SU-DHL-6 (cell line): Measurements from ENCODE around the gene LRRC2.

Experiments used
- H2AFZ ChIP-seq: fragments of 200-600 bp; sonication (generic); 2 replicates; pipeline ENCODE4 v1.6.1; 2014; ENCODE audit warnings: low read depth, mild to moderate bottlenecking, moderate library complexity, mixed read lengths, antibody characterized with exemption, low read length; ENCODE audit not compliant: severe bottlenecking
- H3F3A ChIP-seq: fragments of 200-600 bp; shearing (Covaris generic); 2 replicates; pipeline ENCODE4 v1.6.0; 2016; ENCODE audit warnings: antibody characterized with exemption, mild to moderate bottlenecking; ENCODE audit not compliant: insufficient read depth
- H3K27ac ChIP-seq: fragments of 200-600 bp; sonication (generic); 2 replicates; pipeline ENCODE4 v1.5.1; 2016; ENCODE audit warnings: low read depth, mild to moderate bottlenecking, low read length, moderate library complexity, mixed read lengths
- H3K27me3 ChIP-seq: fragments of 200-600 bp; sonication (generic), shearing (Covaris generic); 2 replicates; pipeline ENCODE4 v1.6.0; 2014; ENCODE audit warnings: mild to moderate bottlenecking, low read length
- H3K36me3 ChIP-seq: fragments of 200-600 bp; sonication (generic); 2 replicates; pipeline ENCODE4 v1.6.1; 2014; ENCODE audit warnings: mild to moderate bottlenecking, low read length, mixed read lengths
- H3K4me2 ChIP-seq: fragments of 300-600, 200-600 bp; shearing (Covaris generic), sonication (generic); 2 replicates; pipeline ENCODE4 v1.6.0; 2014; ENCODE audit warnings: low read length, low read depth, mild to moderate bottlenecking; ENCODE audit not compliant: poor library complexity, severe bottlenecking
- H3K4me3 ChIP-seq: fragments of 200-600 bp; sonication (generic); 2 replicates; pipeline ENCODE4 v1.5.1; 2014; ENCODE audit warnings: antibody characterized with exemption, low read length, mild to moderate bottlenecking, mixed read lengths; ENCODE audit not compliant: insufficient read depth, poor library complexity, severe bottlenecking
- H3K79me2 ChIP-seq: fragments of 200-600 bp; sonication (generic); 2 replicates; pipeline ENCODE4 v1.6.1; 2014; ENCODE audit warnings: mild to moderate bottlenecking, low read length, moderate library complexity; ENCODE audit not compliant: insufficient read depth
- H3K9ac ChIP-seq: fragments of 200-600 bp; sonication (generic); 2 replicates; pipeline ENCODE4 v1.7.0; 2014; ENCODE audit warnings: mild to moderate bottlenecking, low read length
- H3K9me2 ChIP-seq: fragments of 200-600 bp; sonication (generic); replicated peaks from 2 replicates; pipeline ENCODE4 v1.6.1; 2014; ENCODE audit warnings: low read length; ENCODE audit not compliant: insufficient read depth
- H3K9me3 ChIP-seq: fragments of 200-600 bp; sonication (generic); 2 replicates; pipeline ENCODE4 v1.6.1; 2014; ENCODE audit warnings: low read length, mixed read lengths; ENCODE audit not compliant: insufficient read depth
- H4K20me1 ChIP-seq: fragments of 200-600 bp; sonication (generic); 2 replicates; pipeline ENCODE4 v1.6.1; 2014; ENCODE audit warnings: low read depth, mild to moderate bottlenecking, antibody characterized with exemption, low read length, moderate library complexity, mixed read lengths
- CTCF ChIP-seq: fragments of 200-600 bp; sonication (generic); IDR thresholded peaks from one replicate; pipeline ENCODE4 v1.5.1; 2017; ENCODE audit warnings: antibody characterized with exemption, mild to moderate bottlenecking, low read length, moderate library complexity; ENCODE audit not compliant: insufficient read depth, poor library complexity, severe bottlenecking
- EZH2phosphoT487 ChIP-seq: fragments of 200-600 bp; sonication (generic), shearing (Covaris generic); conservative IDR thresholded peaks from 2 replicates; pipeline ENCODE4 v1.6.1; 2018; ENCODE audit warnings: mild to moderate bottlenecking, antibody characterized with exemption, low read length, moderate library complexity, mixed read lengths

Gene LRRC2

GRCh38 chr3:46552538-46552937, 13.6 kb downstream of the LRRC2 start:
- Histone ChIP-seq H3F3A (peaks cover 22% of the 10 kb centered on the region), H3K9me2 (no peaks in the 10 kb centered on the region), H3K9me3 (peaks cover 12% of the 10 kb centered on the region; the same call in 1 of the 2 replicates), H3K79me2 (no peaks in the 10 kb centered on the region), H3K27me3 (no peaks in the 10 kb centered on the region), H3K36me3 (0 out of 2 replicates have a peak, but pooled peaks cover 3% of the 10 kb centered on the region), H4K20me1 (no peaks in the 10 kb centered on the region), H3K4me3 (no peak overlapping the region), H3K4me2 (no peak overlapping the region), H3K27ac (no peak overlapping the region), H2AFZ (no peak overlapping the region), H3K9ac (no peak overlapping the region)
- TF ChIP-seq CTCF = no peak
- TF ChIP-seq EZH2phosphoT487 = no peak

GRCh38 chr3:46551615-46552014, 14.5 kb downstream of the LRRC2 start:
- Histone ChIP-seq H4K20me1 (no peaks in the 10 kb centered on the region), H3K4me2 (no peak overlapping the region), H3K4me3 (no peak overlapping the region), H3K27ac (0 out of 2 replicates have a peak overlapping the region, but pooled peaks have one; percentile 94), H3K9ac (no peak overlapping the region), H3K9me3 (peaks cover 12% of the 10 kb centered on the region; the same call in 1 of the 2 replicates), H3K9me2 (no peaks in the 10 kb centered on the region), H3K27me3 (no peaks in the 10 kb centered on the region), H3K79me2 (no peaks in the 10 kb centered on the region), H2AFZ (no peak overlapping the region), H3F3A (peaks cover 28% of the 10 kb centered on the region), H3K36me3 (0 out of 2 replicates have a peak, but pooled peaks cover 3% of the 10 kb centered on the region)
- TF ChIP-seq EZH2phosphoT487 = no peak
- no peak for TF ChIP-seq CTCF

- Histone ChIP-seq H4K20me1 (no peaks in the 10 kb centered on the region), H3K27me3 (no peaks in the 10 kb centered on the region), H3K9me2 (no peaks in the 10 kb centered on the region), H3K4me2 (peak overlapping the region; percentile 43), H3K9me3 (0 out of 2 replicates have a peak, but pooled peaks cover 4% of the 10 kb centered on the region), H3K9ac (peak overlapping the region; percentile 34), H3K79me2 (no peaks in the 10 kb centered on the region), H2AFZ (no peak overlapping the region), H3K36me3 (0 out of 2 replicates have a peak, but pooled peaks cover 3% of the 10 kb centered on the region), H3K27ac (peak overlapping the region; percentile 94), H3F3A (peaks cover 38% of the 10 kb centered on the region), H3K4me3 (no peak overlapping the region)
- no peak for TF ChIP-seq EZH2phosphoT487
- no peak for TF ChIP-seq CTCF
Observed at GRCh38 chr3:46549989-46550388, 16.1 kb downstream of the LRRC2 start.
